HepG2 (cell line): ENCODE data around the gene ZNF24. TPM values are rescaled to one million over a fixed set of nuclear protein-coding genes. Genes with fewer than 3 reads are reported as not detected.

ENCODE experiments used
- ELF1 ChIP-seq: sonication (generic); formaldehyde crosslinking; IDR thresholded peaks from 2 replicates; pipeline ENCODE4 v1.4.0; 2020; ENCODE audit warnings: missing genetic modification reagents
- ERF ChIP-seq: IDR thresholded peaks from 2 replicates; pipeline ENCODE4 v1.6.1; 2018; ENCODE audit warnings: missing biosample characterization, missing genetic modification reagents
- FOXK1 ChIP-seq: sonication (generic); formaldehyde crosslinking; IDR thresholded peaks from 2 replicates; pipeline ENCODE4 v1.4.0; 2020; ENCODE audit warnings: low read depth, missing genetic modification reagents, borderline replicate concordance
- GABPB1 ChIP-seq: IDR thresholded peaks from 2 replicates; pipeline ENCODE4 v1.6.1; 2016; ENCODE audit warnings: mild to moderate bottlenecking, missing genetic modification reagents, moderate library complexity, missing compliant biosample characterization
- HDAC2 ChIP-seq: sonication (generic); formaldehyde crosslinking; IDR thresholded peaks from 2 replicates; pipeline ENCODE4 v1.4.0; 2020; ENCODE audit warnings: missing genetic modification reagents
- HNRNPK ChIP-seq: fragments of 200-400 bp; formaldehyde crosslinking; IDR thresholded peaks from 2 replicates; pipeline ENCODE4 v1.6.1; 2018; ENCODE audit warnings: low read length, low read depth, moderate library complexity, mild to moderate bottlenecking; ENCODE audit not compliant: poor library complexity, severe bottlenecking
- KDM2A ChIP-seq: sonication (generic); formaldehyde crosslinking; IDR thresholded peaks from 2 replicates; pipeline ENCODE4 v1.4.0; 2020; ENCODE audit warnings: low read depth, missing genetic modification reagents, borderline replicate concordance
- PATZ1 ChIP-seq: sonication (generic); formaldehyde crosslinking; IDR thresholded peaks from 2 replicates; pipeline ENCODE4 v1.4.0; 2020; ENCODE audit warnings: missing genetic modification reagents
- RBM39 ChIP-seq: fragments of 200-400 bp; formaldehyde crosslinking; IDR thresholded peaks from one replicate; pipeline ENCODE4 v1.6.1; 2018; ENCODE audit warnings: antibody characterized with exemption, mild to moderate bottlenecking, low read depth, low read length; ENCODE audit not compliant: poor library complexity, severe bottlenecking
- RFX3 ChIP-seq: IDR thresholded peaks from 2 replicates; pipeline ENCODE4 v1.6.1; 2016; ENCODE audit warnings: missing biosample characterization, missing genetic modification reagents
- SP4 ChIP-seq: sonication (generic); formaldehyde crosslinking; IDR thresholded peaks from 2 replicates; pipeline ENCODE4 v1.8.1; 2023; ENCODE audit warnings: mild to moderate bottlenecking, missing genetic modification reagents
- TARDBP ChIP-seq: sonication (generic); formaldehyde crosslinking; IDR thresholded peaks from 2 replicates; pipeline ENCODE4 v1.8.0; 2022; ENCODE audit warnings: mild to moderate bottlenecking, missing genetic modification reagents
- TFDP1 ChIP-seq: IDR thresholded peaks from 2 replicates; pipeline ENCODE4 v1.6.1; 2016; ENCODE audit warnings: missing compliant biosample characterization, missing genetic modification reagents, borderline replicate concordance
- ZNF382 ChIP-seq: sonication (generic); formaldehyde crosslinking; IDR thresholded peaks from 2 replicates; pipeline ENCODE4 v1.5.0; 2020; ENCODE audit warnings: missing genetic modification reagents, mild to moderate bottlenecking, borderline replicate concordance
- ZNF430 ChIP-seq: sonication (generic); formaldehyde crosslinking; IDR thresholded peaks from 2 replicates; pipeline ENCODE4 v1.9.0; 2021; ENCODE audit warnings: mild to moderate bottlenecking, missing genetic modification reagents
- ZNF484 ChIP-seq: sonication (generic); formaldehyde crosslinking; IDR thresholded peaks from 2 replicates; pipeline ENCODE4 v1.5.1; 2020; ENCODE audit warnings: mild to moderate bottlenecking, low read depth, missing genetic modification reagents, borderline replicate concordance
- ZNF556 ChIP-seq: sonication (generic); formaldehyde crosslinking; IDR thresholded peaks from 2 replicates; pipeline ENCODE4 v1.4.0; 2020; ENCODE audit warnings: mild to moderate bottlenecking, missing genetic modification reagents, borderline replicate concordance
- polyA plus RNA-seq, 8 experiments: library from polyadenylated mRNA; depleted of rRNA in 3 of 8; stranded (reverse) in 7 of 8; unstranded in 1 of 8; fragments of >200 nt; fragmentation: Illumina TruSeq in 4 of 8; extraction: Trizol in 4 of 8; gene quantifications; 2 replicates each; pipeline versions ENCODE4 v1.2.1 to v1.2.3, GENCODE V29; 2011 to 2016; ENCODE audit warnings: low read depth in 4 of 8, missing spikeins in 1 of 8, mixed read lengths in 1 of 8; ENCODE audit not compliant: insufficient read depth in 1 of 8
- total RNA-seq, 5 experiments: library from RNA; depleted of rRNA; stranded (reverse); fragments of >200 nt; fragmentation: Illumina TruSeq; extraction: Trizol; gene quantifications; 2 replicates each; pipeline ENCODE4 v1.2.3, GENCODE V29; 2016; ENCODE audit warnings: low read depth in 1 of 5
- TF ChIP-seq, protein P1 (sequence below): sonication (generic); formaldehyde crosslinking; IDR thresholded peaks from 2 replicates; pipeline ENCODE4 v1.4.0; 2020; ENCODE audit warnings: missing genetic modification reagents, mild to moderate bottlenecking, borderline replicate concordance
- TF ChIP-seq, protein P2 (sequence below): sonication (generic); formaldehyde crosslinking; IDR thresholded peaks from 2 replicates; pipeline ENCODE4 v1.5.0; 2020; ENCODE audit warnings: missing genetic modification reagents, mild to moderate bottlenecking, borderline replicate concordance

The ZNF24 gene
- total and polyA plus RNA-seq, 2 of the 13 experiments (the other 11 are each of a cell fraction or from before 2014, with no cell fraction given) = 19.5 to 41.1 TPM

DNA sequence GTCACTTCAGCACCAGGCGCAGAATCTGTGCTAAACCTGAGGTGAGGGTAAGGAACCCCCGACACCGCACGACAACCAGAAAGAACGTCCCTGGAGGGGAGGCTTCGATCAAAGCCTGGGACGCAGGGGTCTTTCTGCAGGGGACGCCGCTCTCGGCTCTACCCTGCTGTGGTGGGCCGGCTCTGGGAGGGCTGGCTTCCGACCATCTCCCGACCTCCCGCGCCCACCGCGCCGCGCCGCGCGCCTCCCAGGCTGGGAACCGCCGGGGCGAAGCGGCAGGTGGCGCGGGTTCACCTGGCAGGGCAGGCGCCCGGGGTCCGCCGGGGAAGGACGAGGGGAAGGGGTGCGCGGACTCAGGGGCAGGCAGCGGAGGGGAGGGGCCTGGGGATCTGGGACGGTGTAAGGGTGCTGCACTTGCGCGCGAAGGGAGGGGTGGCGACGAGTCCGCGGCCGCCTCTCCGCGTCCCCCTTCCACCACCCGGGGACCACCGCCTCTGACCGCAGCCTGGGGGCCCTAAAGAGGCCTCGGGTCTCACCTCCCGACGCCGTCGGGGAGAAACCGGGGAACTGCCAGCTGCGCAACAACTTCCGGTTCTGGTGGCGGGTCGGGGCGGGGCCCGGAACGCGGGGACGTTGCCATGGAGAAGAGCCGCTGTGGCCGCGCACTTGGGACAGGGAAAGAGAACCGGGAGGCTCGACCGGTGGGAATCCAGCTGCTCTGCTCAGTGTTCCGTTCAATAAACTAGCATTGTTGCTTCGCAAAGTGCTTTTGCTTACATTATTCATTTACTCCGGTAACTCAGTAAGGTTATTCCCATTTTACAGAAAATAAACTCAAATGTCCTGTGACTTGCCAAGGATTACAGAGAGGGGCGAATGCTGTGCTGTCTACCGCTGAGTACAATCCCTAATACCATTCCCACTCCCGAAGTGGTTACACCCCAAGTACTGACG, 32.8 kb upstream of the ZNF24 start, which contains the start of gene ZNF396 (continued):
- TF ChIP-seq SP4 (CRISPR knock-in tag) (peak; percentile 58; the same call in 1 of the 2 replicates), FOXK1 (CRISPR knock-in tag) (0 out of 2 replicates have a peak, but pooled peaks have one; percentile 17), ZNF484 (0 out of 2 replicates have a peak, but pooled peaks have one; percentile 60), ELF1 (peak; percentile 85), KDM2A (peak; percentile 44; the same call in 1 of the 2 replicates), TARDBP (peak; percentile 14; the same call in 1 of the 2 replicates), RBM39 (peak; percentile 43), HNRNPK (peak; percentile 49), GABPB1 (CRISPR knock-in tag) (peak; percentile 96), TFDP1 (CRISPR knock-in tag) (no peak), PATZ1 (CRISPR knock-in tag) (peak; percentile 62), ERF (CRISPR knock-in tag) (peak; percentile 32; the same call in 1 of the 2 replicates), RFX3 (peak; percentile 81), ZNF430 (CRISPR knock-in tag) (0 out of 2 replicates have a peak, but pooled peaks have one; percentile 25), HDAC2 (CRISPR knock-in tag) (peak; percentile 58; the same call in 1 of the 2 replicates), ZNF556 (CRISPR knock-in tag) (no peak), ZNF382 (no peak)
- TF ChIP-seq, protein P1, sequence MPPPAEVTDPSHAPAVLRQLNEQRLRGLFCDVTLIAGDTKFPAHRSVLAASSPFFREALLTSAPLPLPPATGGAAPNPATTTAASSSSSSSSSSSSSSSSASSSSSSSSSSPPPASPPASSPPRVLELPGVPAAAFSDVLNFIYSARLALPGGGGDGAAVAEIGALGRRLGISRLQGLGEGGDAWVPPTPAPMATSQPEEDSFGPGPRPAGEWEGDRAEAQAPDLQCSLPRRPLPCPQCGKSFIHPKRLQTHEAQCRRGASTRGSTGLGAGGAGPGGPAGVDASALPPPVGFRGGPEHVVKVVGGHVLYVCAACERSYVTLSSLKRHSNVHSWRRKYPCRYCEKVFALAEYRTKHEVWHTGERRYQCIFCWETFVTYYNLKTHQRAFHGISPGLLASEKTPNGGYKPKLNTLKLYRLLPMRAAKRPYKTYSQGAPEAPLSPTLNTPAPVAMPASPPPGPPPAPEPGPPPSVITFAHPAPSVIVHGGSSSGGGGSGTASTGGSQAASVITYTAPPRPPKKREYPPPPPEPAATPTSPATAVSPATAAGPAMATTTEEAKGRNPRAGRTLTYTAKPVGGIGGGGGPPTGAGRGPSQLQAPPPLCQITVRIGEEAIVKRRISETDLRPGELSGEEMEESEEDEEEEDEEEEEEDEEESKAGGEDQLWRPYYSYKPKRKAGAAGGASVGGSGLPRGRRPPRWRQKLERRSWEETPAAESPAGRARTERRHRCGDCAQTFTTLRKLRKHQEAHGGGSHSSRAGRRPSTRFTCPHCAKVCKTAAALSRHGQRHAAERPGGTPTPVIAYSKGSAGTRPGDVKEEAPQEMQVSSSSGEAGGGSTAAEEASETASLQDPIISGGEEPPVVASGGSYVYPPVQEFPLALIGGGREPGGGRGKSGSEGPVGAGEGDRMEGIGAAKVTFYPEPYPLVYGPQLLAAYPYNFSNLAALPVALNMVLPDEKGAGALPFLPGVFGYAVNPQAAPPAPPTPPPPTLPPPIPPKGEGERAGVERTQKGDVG (CRISPR knock-in tag) = no peak
- TF ChIP-seq, protein P2, sequence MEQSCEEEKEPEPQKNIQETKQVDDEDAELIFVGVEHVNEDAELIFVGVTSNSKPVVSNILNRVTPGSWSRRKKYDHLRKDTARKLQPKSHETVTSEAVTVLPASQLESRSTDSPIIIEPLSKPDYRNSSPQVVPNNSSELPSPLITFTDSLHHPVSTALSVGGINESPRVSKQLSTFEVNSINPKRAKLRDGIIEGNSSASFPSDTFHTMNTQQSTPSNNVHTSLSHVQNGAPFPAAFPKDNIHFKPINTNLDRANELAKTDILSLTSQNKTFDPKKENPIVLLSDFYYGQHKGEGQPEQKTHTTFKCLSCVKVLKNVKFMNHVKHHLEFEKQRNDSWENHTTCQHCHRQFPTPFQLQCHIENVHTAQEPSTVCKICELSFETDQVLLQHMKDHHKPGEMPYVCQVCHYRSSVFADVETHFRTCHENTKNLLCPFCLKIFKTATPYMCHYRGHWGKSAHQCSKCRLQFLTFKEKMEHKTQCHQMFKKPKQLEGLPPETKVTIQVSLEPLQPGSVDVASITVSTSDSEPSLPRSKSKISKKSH (CRISPR knock-in tag) = 0 out of 2 replicates have a peak, but pooled peaks have one; percentile 35
